Measurements from ENCODE around the gene HECTD1.
"Not testable (repeated sequence)": the region's sequence is repeated elsewhere in the genome, so short reads cannot be mapped to it uniquely, and the experiment has no call there.

Gene HECTD1

GRCh38 chr14:31229009-31229408, 21.4 kb upstream of the HECTD1 start:
- intact Hi-C loops (cut with DNase I): no loop called here
- no peak for DNase-seq

DNA sequence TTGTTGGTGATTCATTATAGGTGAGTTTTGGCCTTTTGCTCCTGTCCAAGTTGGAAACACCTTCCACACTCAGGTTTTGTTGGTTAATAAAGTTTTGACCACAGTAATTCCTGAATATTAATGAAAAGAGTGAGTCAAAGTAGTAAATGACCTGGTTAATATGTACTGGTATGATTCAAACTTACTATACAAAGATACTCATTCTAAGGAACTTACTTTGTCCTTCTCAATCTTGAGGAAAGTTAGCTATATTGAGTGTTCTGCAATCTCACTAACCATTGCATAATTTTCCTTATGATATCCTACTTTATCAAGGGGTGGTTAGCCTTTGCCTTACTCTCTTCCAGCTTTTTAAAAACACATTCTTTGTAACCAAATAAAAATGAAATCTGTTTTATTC, 20.9 kb upstream of the HECTD1 start:
- intact Hi-C loops (cut with DNase I): no loop called here

GRCh38 chr14:31224808-31225207, 17.2 kb upstream of the HECTD1 start:
- no peak for DNase-seq
- intact Hi-C loops (cut with DNase I): no loop called here

More for the DNA sequence above, 20.9 kb upstream of the HECTD1 start:
- DNase-seq: no peak

DNA sequence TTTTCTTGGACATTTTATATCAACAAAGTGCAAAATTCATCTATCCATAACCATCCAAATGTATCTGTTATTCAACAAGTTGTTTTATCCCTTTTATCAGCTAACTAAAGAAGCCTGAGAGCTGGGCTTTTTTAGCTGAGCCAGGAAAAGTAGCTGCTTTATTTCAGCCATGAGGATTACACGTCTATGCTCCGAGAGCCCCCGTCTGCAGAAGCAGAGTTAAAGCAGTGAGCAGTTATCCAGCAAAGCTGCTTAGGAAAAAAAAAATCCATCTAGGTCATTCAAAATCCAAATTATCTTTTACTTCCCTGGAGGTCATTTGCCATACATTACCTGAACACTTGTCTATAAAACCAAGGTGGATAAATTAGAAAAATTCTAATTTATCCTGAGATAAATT, 15.7 kb upstream of the HECTD1 start:
- no peak for DNase-seq
- intact Hi-C loops (cut with DNase I): no loop called here

- intact Hi-C loops (cut with DNase I): no loop called here
- no peak for DNase-seq
Measured at GRCh38 chr14:31222834-31223233, 15.2 kb upstream of the HECTD1 start.

DNA sequence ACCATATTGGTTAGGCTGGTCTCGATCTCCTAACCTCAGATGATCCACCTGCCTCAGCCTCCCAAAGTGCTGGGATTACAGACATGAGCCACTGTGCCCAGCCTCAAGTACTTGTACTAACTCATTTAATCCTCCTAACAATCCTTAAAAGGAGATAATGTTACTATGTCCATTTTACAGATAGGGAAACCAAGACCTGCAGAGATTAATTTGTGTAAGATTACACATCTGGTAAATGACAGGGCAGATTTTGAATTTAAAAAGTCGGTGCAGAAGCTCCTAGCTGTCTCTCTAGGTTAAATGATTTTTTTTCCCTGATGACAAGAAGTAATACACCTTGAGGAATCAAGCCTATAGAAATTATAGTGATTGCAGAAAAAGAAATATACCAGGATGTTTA, 13.7 kb upstream of the HECTD1 start:
- intact Hi-C loops (cut with DNase I): no loop called here
- no peak for DNase-seq

GRCh38 chr14:31219169-31219568, 11.6 kb upstream of the HECTD1 start:
- DNase-seq: no peak
- intact Hi-C loops (cut with DNase I): no loop called here

DNA sequence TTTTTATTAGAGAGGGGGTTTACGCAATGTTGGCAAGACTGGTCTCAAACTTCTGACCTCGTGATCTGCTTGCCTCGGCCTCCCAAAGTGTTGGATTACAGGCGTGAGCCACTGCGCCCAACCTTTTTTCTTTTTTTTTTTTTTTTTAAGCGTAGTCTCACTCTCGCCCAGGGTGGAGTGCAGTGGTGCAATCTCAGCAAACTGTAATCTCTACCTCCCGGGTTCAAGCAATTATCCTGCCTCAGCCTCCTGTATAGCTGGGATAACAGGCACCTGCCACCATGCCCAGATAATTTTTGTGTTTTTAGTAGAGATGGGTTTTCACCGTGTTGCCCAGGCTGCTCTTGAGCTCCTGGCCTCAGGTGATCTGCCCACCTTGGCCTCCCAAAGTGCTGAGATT, 8.8 kb upstream of the HECTD1 start:
- DNase-seq: no peak
- intact Hi-C loops (cut with DNase I): no loop called here

- intact Hi-C loops (cut with DNase I): no loop called here
- DNase-seq: no peak
Measured at GRCh38 chr14:31212893-31213292, 5.3 kb upstream of the HECTD1 start.

- no peak for DNase-seq
- intact Hi-C loops (cut with DNase I): loop anchor here (5.0 kb wide), 2 partner anchors 148 to 182 kb away; partner anchors contain the start of genes AP4S1 and STRN3
Measured at GRCh38 chr14:31209605-31210004, 2.0 kb upstream of the HECTD1 start.

GRCh38 chr14:31208546-31209424, 1.2 kb upstream of the HECTD1 start:
- intact Hi-C loops (cut with DNase I): loop anchor here (5.0 kb wide), 2 partner anchors 149 to 181 kb away; partner anchors contain the start of genes AP4S1 and STRN3
- no peak for DNase-seq

DNA sequence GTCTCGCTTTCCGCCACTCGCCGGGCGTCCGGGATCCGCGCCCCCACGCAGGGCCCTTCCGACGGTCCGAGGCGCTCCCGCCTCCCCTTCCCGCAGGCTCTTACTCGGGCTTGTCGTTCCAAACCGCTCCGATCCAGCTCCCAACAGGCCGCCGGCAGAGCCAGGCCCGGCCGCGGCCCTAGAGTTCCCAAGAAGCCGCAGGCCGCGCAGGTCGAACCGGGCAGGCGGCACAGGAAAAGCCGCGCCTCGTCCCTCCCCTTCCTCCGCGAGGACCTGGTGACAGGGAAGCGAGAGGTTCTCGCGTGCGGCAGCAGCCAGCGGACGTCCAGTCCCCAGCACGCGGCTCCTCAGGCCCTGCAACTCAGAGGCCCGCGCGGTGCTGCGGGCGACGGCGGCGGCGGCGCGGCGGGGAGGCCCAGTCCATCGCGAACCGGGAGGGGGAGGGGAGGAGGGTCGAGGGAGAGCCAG, 272 bp downstream of the HECTD1 start:
- intact Hi-C loops (cut with DNase I): loop anchor here (5.0 kb wide), 2 partner anchors 150 to 180 kb away; partner anchors contain the start of genes AP4S1 and STRN3
- peak in 3 of 10 donors; percentile 81 to 96 (median 92) for DNase-seq

DNA sequence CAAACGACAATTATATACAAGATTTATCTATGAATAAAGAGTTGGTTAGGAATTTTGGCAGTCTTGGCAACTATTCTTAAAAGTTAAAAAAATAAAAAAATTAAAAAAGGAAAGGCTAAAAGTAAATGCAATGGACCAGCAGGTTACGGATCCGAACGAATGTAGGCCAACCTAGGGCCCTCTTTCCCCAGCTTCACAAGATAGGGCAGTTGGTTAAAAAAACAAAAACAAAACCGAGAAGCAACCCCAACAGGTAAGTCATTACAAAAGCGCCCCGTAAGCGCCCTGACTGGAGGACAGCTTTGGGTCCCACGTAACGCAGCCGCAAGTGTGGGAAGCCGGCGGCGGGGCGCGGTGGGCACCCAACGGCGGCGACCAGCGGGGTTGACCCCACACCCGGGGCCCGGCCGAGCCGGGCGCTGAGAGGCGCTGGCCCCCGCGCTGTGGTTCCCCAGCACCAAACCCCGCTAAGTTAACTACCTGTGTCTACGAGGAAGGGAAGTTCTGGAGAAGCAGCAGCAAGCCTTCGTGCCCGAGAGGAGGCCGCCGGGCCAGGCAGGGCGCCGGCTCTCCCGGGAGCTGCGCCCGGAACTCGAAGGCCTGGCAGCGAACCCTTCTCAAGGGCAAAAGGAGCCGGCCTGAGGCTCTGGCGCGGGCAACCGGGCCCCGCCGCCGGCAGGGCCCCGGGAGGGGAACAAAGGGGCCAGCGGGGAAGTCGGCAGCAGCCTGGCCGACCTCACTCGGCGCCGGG, 882 bp downstream of the HECTD1 start:
- intact Hi-C loops (cut with DNase I): loop anchor here (5.0 kb wide), 2 partner anchors 151 to 179 kb away; partner anchors contain the start of genes AP4S1 and STRN3
- DNase-seq: peak in 6 of 10 donors; percentile 11 to 86 (median 26)

- intact Hi-C loops (cut with DNase I): loop anchor here (5.0 kb wide), 2 partner anchors 151 to 179 kb away; partner anchors contain the start of genes AP4S1 and STRN3
Measured at GRCh38 chr14:31205681-31206535, 1.7 kb downstream of the HECTD1 start.

GRCh38 chr14:31204593-31205534, 2.7 kb downstream of the HECTD1 start:
- intact Hi-C loops (cut with DNase I): loop anchor here (5.0 kb wide), 2 partner anchors 152 to 178 kb away; partner anchors contain the start of genes AP4S1 and STRN3
- no peak for DNase-seq

More at GRCh38 chr14:31205681-31206535, 1.7 kb downstream of the HECTD1 start:
- no peak for DNase-seq

DNA sequence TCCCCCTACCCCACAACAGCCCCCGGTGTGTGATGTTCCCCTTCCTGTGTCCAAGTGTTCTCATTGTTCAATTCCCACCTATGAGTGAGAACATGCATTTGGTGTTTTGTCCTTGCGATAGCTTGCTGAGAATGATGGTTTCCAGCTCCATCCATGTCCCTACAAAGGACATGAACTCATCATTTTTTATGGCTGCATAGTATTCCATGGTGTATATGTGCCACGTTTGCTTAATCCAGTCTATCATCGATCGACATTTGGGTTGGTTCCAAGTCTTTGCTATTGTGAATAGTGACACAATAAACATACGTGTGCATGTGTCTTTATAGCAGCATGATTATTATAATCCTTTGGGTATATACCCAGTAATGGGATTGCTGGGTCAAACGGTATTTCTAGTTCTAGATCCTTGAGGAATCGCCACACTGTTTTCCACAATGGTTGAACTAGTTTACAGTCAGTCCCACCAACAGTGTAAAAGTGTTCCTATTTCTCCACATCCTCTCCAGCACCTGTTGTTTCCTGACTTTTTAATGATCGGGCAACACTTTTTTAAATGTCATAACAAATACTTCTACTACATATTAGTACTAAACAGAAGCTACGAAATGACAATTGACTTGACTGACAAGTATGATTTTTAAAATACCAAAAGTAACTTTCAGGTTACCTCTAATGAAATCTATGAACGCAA, 3.5 kb downstream of the HECTD1 start:
- DNase-seq; intact Hi-C loops (cut with DNase I): not testable (repeated sequence)

DNA sequence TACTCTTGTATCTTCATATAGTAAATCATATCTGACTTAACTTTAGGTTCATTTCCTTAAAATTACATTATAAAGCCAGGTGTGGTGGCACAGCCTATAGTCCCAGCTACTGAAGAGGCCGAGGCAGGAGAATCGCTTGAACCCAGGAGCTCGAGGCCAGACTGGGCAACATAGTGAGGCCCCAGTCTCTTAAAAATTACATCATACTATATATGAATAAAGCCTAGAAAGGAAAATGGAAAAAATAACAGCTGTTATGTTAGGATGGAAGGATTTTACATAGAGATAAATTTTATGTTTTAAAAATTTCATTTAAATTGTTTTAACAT, 4.2 kb downstream of the HECTD1 start:
- intact Hi-C loops (cut with DNase I): no loop called here
- DNase-seq: no peak

- no peak for DNase-seq
- intact Hi-C loops (cut with DNase I): no loop called here
Measured at GRCh38 chr14:31201111-31201510, 6.5 kb downstream of the HECTD1 start.

GRCh38 chr14:31200702-31200990, 6.9 kb downstream of the HECTD1 start:
- intact Hi-C loops (cut with DNase I): no loop called here
- no peak for DNase-seq

Measured in posterior cingulate gyrus (tissue), 11 donors.